ENCODE results near the gene DNAH5. TPM values are rescaled to one million over a fixed set of nuclear protein-coding genes. Genes with fewer than 3 reads are reported as not detected.

The DNAH5 gene
- total RNA-seq, 1 experiment from 2014 or later, result 0.14 TPM

DNA sequence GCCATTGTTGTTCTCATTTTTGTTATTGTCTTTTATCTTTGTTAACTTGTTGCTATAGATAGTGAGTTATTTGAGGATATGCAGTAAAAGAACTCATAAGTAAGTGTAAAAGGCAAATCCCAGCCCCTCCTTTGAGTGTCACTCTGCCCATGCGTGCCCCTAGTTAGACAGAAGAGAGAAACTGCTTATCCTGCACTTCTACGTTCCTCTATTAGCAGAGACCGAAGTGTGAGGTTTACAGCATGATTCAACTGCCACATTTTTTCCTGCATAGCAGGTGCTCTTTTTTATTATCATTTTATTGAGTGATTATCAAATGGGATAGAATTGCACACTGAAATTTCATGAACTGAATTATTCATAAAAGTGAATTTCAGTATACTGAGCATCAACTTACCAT is 12.0 kb upstream of the DNAH5 start:
- Histone ChIP-seq H3K36me3 (ENCODE audit: control insufficient read depth, insufficient read depth, low read length) (no peaks in the 10 kb centered on the region), H3K9me3 (no peaks in the 10 kb centered on the region), H3K27me3 (replicated peaks; ENCODE audit: control insufficient read depth, insufficient read depth, low read length) (no peaks in the 10 kb centered on the region), H3K4me1 (peaks cover 10% of the 10 kb centered on the region), H3K4me3 (ENCODE audit: low read depth, low read length) (no peak overlapping the region)
- BruUV-seq (replicated peaks), result no TSS peak
- ChIA-PET CTCF (interaction anchor here (1.0 to 1.2 kb wide), 2 partner anchors 46 to 478 kb away, joined by 4 to 8 read pairs; no protein-coding TSS in a partner anchor), POLR2A (no interaction called here)
- Mint-ChIP-seq H3K36me3 (ENCODE audit: insufficient read depth, unreplicated experiment) (no peaks in the 10 kb centered on the region), H3K4me1 (ENCODE audit: low read depth, unreplicated experiment) (no peaks in the 10 kb centered on the region), H3K9me3 (ENCODE audit: unreplicated experiment) (no peaks in the 10 kb centered on the region), H3K27me3 (ENCODE audit: insufficient read depth, unreplicated experiment) (peaks cover 5% of the 10 kb centered on the region), H3K4me3 (ENCODE audit: unreplicated experiment) (no peak overlapping the region), H3K27ac (ENCODE audit: unreplicated experiment) (no peak overlapping the region)
- TF ChIP-seq, protein P1, sequence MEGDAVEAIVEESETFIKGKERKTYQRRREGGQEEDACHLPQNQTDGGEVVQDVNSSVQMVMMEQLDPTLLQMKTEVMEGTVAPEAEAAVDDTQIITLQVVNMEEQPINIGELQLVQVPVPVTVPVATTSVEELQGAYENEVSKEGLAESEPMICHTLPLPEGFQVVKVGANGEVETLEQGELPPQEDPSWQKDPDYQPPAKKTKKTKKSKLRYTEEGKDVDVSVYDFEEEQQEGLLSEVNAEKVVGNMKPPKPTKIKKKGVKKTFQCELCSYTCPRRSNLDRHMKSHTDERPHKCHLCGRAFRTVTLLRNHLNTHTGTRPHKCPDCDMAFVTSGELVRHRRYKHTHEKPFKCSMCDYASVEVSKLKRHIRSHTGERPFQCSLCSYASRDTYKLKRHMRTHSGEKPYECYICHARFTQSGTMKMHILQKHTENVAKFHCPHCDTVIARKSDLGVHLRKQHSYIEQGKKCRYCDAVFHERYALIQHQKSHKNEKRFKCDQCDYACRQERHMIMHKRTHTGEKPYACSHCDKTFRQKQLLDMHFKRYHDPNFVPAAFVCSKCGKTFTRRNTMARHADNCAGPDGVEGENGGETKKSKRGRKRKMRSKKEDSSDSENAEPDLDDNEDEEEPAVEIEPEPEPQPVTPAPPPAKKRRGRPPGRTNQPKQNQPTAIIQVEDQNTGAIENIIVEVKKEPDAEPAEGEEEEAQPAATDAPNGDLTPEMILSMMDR (IDR thresholded peaks at IDR 0.05; ENCODE audit: insufficient read depth in 1 of 2, low read depth in 1 of 2, low read length in 1 of 2, severe bottlenecking in 1 of 2, unreplicated experiment in 1 of 2), result no peak
- no peak for DNase-seq
- intact Hi-C loops (cut with micrococcal nuclease; ENCODE audit: unreplicated experiment), result loop anchor here (2.0 to 10.0 kb wide), 5 partner anchors 124 to 1662 kb away; no protein-coding TSS in a partner anchor

DNA sequence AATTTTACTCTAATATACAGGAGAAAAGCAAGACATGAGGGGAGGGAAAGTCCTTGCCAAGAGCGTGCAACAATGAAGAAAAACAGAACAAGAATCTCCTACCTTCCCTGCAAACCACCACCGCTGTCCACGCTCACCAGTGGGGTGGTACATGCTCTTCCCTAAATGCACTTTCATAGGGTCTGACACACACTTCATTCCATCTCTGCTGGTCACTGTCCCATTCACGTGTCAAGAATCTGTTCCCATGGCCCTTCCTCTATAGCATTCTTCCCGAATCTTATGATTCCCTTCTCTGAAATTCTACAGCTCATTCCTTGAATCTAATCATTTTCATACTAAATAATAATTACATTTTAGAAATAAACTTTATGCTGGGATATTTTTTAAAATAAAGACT is 11.4 kb upstream of the DNAH5 start:
- intact Hi-C loops (cut with micrococcal nuclease; ENCODE audit: unreplicated experiment), result loop anchor here (2.0 to 10.0 kb wide), 5 partner anchors 124 to 1661 kb away; no protein-coding TSS in a partner anchor
- ChIA-PET CTCF (no interaction called here), POLR2A (no interaction called here)

DNA sequence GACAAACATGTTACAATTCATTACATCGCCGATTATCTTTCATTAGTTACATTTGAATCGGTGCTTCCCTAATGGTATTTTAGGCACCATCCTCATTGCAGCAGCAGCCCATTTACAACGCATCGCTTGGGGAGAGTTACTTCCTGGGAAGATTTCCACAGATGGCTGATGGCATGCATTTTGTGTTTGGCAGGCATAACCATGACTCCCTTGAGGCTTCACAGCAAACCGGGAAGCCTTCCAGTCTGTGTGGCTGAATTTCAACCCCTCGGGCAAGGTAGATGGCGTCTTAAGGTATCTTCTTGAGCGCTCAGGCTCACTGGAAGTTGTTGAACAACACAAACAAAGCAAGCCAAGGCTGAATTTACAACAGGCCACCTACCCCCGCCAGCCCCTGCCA is 1.6 kb upstream of the DNAH5 start:
- H3K4me1 ChIP-seq, result no peaks in the 10 kb centered on the region
- POLR2A ChIA-PET, result no interaction called here
- intact Hi-C loops (cut with micrococcal nuclease; ENCODE audit: unreplicated experiment), result no loop called here
- H3K36me3 ChIP-seq (ENCODE audit: control insufficient read depth, insufficient read depth, low read length), result no peaks in the 10 kb centered on the region
- Mint-ChIP-seq H3K27me3 (ENCODE audit: insufficient read depth, unreplicated experiment) (peaks cover 20% of the 10 kb centered on the region), H3K36me3 (ENCODE audit: insufficient read depth, unreplicated experiment) (no peaks in the 10 kb centered on the region), H3K27ac (ENCODE audit: unreplicated experiment) (no peak overlapping the region), H3K9me3 (ENCODE audit: unreplicated experiment) (no peaks in the 10 kb centered on the region), H3K4me1 (ENCODE audit: low read depth, unreplicated experiment) (no peaks in the 10 kb centered on the region), H3K4me3 (ENCODE audit: unreplicated experiment) (no peak overlapping the region)
- CTCF ChIA-PET, result no interaction called here
- no peaks in the 10 kb centered on the region for H3K27me3 ChIP-seq (replicated peaks; ENCODE audit: control insufficient read depth, insufficient read depth, low read length)
- no peak for DNase-seq
- TF ChIP-seq, protein P1 (IDR thresholded peaks at IDR 0.05; ENCODE audit: insufficient read depth in 1 of 2, low read depth in 1 of 2, low read length in 1 of 2, severe bottlenecking in 1 of 2, unreplicated experiment in 1 of 2), result no peak
- no peaks in the 10 kb centered on the region for H3K9me3 ChIP-seq
- H3K4me3 ChIP-seq (ENCODE audit: low read depth, low read length), result no peak overlapping the region
- no TSS peak for BruUV-seq (replicated peaks)

More for the DNA sequence above, 11.4 kb upstream of the DNAH5 start:
- no peaks in the 10 kb centered on the region for H3K36me3 Mint-ChIP-seq (ENCODE audit: insufficient read depth, unreplicated experiment)
- Histone ChIP-seq H3K4me1 (peaks cover 10% of the 10 kb centered on the region), H3K9me3 (no peaks in the 10 kb centered on the region), H3K36me3 (ENCODE audit: control insufficient read depth, insufficient read depth, low read length) (no peaks in the 10 kb centered on the region), H3K27me3 (replicated peaks; ENCODE audit: control insufficient read depth, insufficient read depth, low read length) (no peaks in the 10 kb centered on the region), H3K4me3 (ENCODE audit: low read depth, low read length) (no peak overlapping the region)
- TF ChIP-seq, protein P1 (IDR thresholded peaks at IDR 0.05; ENCODE audit: insufficient read depth in 1 of 2, low read depth in 1 of 2, low read length in 1 of 2, severe bottlenecking in 1 of 2, unreplicated experiment in 1 of 2), result no peak
- peaks cover 8% of the 10 kb centered on the region for H3K27me3 Mint-ChIP-seq (ENCODE audit: insufficient read depth, unreplicated experiment)
- no peak overlapping the region for H3K4me3 Mint-ChIP-seq (ENCODE audit: unreplicated experiment)
- no peaks in the 10 kb centered on the region for H3K9me3 Mint-ChIP-seq (ENCODE audit: unreplicated experiment)
- H3K4me1 Mint-ChIP-seq (ENCODE audit: low read depth, unreplicated experiment), result no peaks in the 10 kb centered on the region
- no peak for DNase-seq
- BruUV-seq (replicated peaks), result no TSS peak
- H3K27ac Mint-ChIP-seq (ENCODE audit: unreplicated experiment), result no peak overlapping the region
